Inflammatory macrophage treated with lipopolysaccharide for 4 hours (primary cell): ENCODE results near the gene HSD17B14.

Experiments
- DNase-seq: peaks from one replicate; pipeline ENCODE4 v3.0.0-alpha.2; 2020

HSD17B14 gene

GRCh38 chr19:48822514-48822913, 13.8 kb downstream of the HSD17B14 start:
- no peak for DNase-seq

DNA sequence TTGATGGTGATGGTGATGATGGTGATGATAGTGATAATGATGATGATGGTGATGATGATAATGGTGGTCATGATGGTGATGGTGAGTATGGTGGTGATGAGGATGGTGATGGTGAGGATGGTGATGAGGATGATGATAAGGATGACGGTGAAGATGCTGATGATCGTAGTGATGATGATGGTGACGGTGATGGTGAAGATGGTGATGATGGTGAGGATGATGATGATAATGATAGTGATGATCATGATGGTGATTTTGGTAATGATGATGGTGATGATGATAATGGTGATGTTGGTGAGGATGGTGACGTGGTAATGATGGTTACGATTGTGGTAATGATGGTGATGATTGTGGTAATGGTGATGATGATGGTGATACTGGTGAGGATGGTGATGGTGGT, 14.7 kb downstream of the HSD17B14 start:
- no peak for DNase-seq

DNA sequence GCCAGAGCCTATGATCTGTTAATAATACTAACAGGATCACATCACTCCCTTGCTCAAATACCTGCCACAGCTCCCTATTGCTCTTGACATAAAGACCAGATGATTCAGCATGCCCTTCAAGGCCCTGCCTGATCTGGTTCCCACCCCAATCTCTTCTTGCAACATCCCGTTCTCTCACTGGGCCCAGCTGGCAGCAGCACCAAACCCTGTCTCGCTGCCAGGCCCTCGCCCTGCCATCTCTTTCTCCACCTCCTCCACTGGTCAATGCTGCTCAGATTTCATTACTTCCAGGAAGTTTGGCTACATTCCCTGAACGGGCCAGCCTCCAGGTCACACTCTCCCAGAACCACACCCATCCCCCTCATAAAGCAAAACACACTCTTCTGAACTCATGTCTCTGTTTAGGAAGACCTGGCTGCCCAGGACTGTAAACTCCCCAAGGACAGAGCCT, 16.9 kb downstream of the HSD17B14 start:
- DNase-seq: no peak

GRCh38 chr19:48818234-48818820, 18.0 kb downstream of the HSD17B14 start:
- no peak for DNase-seq

- DNase-seq: no peak
These were observed 18.6 kb downstream of the HSD17B14 start for GRCh38 chr19:48817585-48818124.

GRCh38 chr19:48815870-48816501, 20.3 kb downstream of the HSD17B14 start:
- no peak for DNase-seq

GRCh38 chr19:48814895-48815294, 21.4 kb downstream of the HSD17B14 start:
- no peak for DNase-seq

DNA sequence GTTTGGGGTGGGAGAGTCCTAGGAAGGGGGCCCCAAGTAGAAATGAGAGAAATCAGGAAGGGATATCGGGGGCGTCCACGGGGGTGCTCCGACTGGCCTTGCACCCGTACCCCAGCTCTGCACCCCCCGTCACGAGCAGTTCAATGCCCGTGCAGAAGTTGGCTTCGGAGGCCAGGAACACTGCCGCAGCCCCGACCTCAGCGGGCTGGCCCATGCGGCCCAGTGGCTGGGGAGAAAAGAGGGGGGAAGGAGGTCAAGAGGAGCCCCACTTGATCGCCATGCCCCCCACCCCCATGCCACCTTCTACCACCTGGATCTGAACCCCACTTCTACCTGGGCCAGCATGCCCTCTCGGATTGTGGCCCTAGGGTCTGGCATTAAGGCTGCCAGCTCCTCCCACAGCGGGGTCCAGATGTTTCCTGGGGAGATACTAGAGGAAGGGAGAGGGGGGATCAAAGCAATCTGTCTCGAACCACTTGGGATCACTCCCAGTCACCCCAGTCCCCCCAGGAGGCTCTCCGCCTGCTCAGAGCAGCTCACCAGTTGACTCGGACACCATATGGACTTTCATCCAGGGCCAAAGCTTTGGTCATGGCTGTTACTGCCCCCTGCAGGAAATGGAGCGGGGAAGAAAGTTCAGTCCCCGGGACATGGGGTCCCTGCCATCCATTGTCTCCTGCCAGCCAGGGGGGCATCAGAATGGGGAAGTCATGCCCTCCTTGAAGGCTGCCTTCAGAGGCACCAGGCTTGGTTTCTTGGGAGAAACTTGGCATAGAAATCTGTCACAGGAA, 23.0 kb downstream of the HSD17B14 start:
- no peak for DNase-seq

DNA sequence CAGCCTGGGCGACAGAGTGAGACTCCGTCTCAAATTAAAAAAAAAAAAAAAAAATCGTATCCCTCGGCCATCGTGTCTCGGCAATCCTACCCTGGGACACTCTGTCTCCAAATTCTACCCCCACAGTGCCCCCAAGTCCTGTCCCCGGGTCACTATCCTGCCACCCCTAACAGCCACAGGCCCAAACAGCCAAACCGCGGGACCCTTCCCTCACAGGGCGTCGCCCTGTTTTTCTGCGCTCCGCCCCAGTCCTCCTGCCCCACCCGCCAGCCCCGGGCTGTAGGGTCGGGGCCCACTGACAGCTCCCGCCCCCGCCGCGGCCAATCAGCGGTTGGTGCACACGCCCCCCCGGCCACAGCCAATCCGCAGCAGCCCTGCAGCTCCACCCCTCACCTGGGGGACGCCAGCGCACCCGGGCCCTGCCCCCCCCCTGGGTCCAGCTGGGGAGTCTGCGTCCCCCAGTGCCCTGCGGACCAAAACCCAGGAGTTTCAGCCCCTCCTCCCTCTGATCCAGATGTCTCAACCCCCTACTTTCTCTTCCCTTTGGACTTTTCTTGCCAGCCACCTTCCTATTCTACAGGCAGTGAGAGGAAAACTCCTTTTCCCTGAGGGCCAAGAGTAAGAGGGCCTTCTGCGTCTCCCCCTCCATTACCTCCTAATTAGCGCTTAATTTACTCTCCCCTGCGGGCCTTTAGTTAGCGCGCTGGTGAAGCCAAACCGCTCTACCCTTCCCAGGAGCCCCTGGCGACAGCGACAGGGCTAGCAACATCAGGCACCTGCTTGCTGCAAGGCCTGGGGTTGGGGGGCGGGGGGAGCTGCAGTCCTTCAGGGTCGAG, 24.0 kb downstream of the HSD17B14 start:
- DNase-seq: peak; percentile 54

DNA sequence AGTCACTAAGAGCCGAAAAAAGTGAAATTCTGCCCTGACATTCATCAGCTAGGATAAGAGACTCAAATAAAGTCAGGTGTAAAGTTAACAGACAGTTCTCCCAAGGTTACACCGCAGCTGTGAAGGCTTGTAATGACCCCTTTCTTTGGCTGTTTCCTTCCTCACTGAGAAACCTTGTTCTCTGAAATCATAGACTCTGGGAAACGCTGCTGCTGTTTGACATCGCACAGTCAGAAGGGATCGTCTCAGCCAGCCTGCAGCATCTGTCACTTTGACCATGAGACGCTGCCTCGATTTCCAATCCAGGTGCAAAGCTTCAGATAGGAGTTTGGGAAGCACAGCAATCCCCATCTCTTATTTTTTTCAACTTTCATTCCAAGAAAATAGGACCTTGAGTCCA, 26.1 kb downstream of the HSD17B14 start:
- DNase-seq: no peak

- DNase-seq: no peak
These were observed 28.5 kb downstream of the HSD17B14 start for GRCh38 chr19:48807590-48808308.

DNA sequence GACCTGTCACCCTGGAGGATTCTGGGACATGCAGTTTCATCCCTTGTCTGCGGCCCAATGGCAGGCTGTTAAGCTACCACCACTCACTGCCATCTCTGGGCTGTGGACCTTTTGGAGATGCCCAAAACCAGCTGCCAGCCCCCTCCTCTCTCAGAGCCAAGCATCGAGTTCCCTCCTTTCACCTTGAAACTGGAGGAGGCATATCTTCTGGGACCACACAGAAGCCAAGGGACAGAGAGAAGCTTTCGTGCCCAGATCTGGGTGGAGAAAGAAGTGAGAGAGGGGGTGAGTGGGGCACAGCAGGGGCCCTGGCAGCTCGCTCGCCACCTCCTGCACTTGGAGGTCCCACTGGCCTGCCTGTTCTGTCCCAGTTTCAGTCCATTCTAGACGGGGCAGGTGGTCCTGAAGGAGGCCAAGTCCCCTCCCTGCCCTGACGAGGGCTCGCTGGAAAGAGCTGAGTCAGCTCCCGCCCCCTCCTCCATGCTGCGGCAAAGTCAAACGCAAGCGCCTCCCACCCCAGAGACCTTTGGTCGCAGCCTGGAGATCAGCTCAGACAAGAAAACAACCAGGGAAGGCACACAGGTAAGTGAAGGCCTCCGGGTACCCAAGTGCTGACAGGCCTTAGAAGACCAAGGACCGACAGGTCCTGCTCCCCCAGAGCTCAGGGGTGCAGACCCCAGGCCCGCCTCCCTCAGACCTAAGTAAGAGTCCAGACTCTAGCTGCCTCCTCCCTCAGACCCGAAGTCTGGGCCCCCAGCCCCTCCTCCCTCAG, 29.3 kb downstream of the HSD17B14 start:
- peak; percentile 55 for DNase-seq

DNA sequence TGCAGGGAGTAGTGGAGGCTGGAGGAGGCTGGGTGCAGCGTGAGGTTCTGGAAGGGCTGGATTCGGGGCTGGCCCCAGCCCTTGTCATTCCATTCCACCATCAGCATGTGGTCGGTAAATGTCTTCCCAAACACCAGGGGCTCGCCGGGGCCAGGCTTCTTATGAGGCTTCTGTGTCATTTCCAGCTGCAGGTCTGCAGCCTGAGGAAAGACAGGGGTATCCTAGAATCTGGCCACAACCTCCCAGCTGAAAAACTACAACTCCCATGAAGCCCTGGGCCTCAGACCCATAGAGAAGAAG, 29.8 kb downstream of the HSD17B14 start:
- DNase-seq: no peak

DNA sequence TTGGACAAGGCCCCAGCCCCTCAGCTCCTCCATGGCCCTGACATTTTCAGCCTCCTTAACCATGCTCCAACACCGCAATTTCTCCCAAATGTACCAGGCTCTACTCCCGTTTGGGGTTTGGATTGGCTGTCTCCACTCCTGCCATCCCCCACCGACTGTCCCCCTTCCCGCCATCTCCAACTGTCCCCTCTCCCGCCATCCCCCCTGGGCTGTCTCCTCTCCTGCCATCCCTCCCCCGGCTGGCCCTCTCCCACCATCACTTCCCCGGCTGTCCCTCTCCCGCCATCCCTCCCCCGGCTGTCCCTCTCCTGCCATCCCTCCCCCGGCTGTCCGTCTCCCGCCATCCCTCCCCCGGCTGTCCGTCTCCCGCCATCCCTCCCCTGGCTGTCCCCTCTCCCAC, 30.8 kb downstream of the HSD17B14 start:
- no peak for DNase-seq

DNA sequence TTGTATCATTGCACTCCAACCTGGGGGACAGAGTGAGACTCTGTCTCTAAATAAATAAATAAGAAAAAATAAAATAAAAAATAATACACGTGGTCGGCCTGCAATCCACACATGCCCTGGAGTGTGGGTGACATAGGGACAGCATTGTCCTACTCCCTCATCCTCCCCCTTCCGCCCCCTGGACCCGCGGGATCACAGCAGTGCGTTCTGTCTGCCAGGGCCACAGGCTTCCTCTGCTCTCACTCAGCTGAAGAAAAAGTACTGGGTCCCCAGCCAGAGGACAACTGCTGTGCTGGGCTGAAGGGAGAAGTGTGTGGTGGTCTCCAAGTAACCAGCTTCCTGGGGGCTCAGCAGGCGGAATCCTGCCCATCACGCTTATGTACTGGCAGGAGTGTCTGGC, 31.8 kb downstream of the HSD17B14 start:
- no peak for DNase-seq

DNA sequence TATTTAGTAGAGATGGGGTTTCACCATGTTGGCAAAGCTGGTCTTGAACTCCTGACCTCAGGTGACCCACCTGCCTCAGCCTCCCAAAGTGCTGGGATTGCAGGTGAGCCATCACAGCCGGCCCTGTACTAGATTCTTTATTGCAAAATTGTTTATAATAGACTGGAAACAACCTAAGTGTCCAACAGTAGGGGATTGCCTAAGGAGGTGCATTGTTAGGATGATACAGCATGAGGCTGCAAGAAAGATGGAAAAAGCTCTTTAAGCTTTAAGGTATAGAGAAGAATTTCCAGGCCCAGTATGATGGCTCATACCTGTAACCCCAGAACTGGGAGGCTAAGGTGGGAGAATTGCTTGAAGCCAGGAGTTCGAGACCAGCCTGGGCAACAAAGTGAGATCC, 33.7 kb downstream of the HSD17B14 start:
- no peak for DNase-seq

DNA sequence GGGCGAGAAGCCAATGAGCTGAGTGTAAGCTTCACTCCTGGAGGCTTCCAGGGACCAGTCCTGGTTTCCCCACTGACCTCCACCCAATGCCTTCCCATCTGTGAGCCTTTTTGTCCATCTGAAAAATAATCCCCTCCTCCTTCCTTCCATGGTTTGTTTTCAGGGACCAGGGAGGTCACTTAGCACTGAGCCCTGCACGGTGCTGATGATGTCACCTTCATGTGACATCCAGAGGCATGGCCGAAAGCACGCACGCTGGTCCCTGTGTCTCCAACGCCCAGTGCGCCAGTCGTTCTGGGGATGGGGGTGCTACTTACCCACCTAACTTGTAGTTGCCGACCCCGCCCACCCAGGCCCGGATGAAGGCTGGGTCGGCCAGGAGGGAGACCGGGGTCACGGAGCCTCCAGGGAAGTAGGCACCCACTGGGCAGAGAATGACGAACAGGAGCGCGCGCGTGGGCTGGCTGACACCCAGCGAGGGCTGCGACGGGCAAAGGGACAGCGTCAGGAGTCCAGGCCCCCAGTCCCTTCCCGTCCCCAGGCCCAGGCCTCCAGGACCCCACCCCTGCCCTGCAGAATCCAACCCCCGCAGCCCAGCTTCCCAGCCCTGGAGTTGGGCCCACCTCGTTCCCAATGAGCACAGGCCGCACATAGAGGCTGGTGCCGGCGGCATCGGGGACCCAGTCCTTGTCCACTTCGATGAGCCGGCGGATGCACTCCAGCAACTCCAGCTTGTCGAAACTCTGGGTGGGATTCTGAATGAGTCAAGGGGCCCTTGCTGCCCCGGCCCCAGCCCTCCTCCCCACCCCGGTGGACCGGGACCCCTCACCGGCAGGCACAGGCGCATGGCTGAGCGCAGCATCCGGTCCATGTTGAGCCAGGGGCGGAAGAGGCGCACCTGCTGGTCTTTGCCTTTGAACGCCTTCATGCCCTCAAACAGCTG, 36.7 kb downstream of the HSD17B14 start:
- no peak for DNase-seq

GRCh38 chr19:48798937-48799336, 37.4 kb downstream of the HSD17B14 start:
- DNase-seq: no peak

DNA sequence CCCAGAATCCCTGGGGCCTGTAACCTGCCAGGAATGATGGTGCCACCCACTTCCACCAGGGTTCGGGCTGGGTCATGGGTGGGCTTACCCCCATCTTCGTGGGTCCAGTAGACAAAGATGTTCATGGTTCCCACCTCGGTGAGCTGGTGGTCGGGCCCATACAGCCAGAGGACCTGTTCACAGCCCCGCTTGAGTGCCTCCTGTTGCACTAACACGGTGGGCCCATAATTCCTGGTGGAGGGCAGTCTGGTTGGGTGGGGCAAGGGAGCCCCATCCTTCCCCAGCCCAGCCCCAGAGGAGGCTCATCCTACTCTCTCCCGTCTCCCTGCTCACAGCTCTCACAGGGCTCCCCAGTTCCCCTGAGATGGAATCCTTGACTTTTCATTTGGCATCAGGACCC, 39.2 kb downstream of the HSD17B14 start:
- no peak for DNase-seq

- no peak for DNase-seq
These were observed 39.8 kb downstream of the HSD17B14 start for GRCh38 chr19:48796298-48797083.
